Uterus (tissue), 2 donors: Measurements from ENCODE around the gene LBHD2.

Experiments used
- CTCF ChIP-seq, 4 experiments: fragments of 200-600 bp in 2 of 4; fragments of 450-650 bp in 2 of 4; sonication (generic) in 2 of 4; IDR thresholded peaks; one replicate each; pipeline ENCODE4 v1.5.1; 2016 to 2019; ENCODE audit warnings: antibody characterized with exemption in 4 of 4, mild to moderate bottlenecking in 2 of 4, moderate library complexity in 1 of 4
- POLR2A ChIP-seq, 2 donors: fragments of 450-650 bp; IDR thresholded peaks; one replicate each; pipeline ENCODE4 v1.6.1; 2016; ENCODE audit warnings: antibody characterized with exemption in 2 of 2, mild to moderate bottlenecking in 1 of 2, moderate library complexity in 1 of 2

- TF ChIP-seq CTCF (IDR thresholded peaks at IDR 0.05) (no peak), POLR2A (IDR thresholded peaks at IDR 0.05) (no peak)
These were observed 11.2 kb upstream of the LBHD2 start for GRCh38 chr14:103072595-103073366.
